ENCODE measurements around the gene C19orf67.
A peak's percentile ranks its signal among the peaks of the same experiment; 100 is the strongest.

C19orf67 gene

GRCh38 chr19:14107581-14108461, 22.2 kb upstream of the C19orf67 start:
- DNase-seq (ENCODE audit: low read depth) = no peak

DNA sequence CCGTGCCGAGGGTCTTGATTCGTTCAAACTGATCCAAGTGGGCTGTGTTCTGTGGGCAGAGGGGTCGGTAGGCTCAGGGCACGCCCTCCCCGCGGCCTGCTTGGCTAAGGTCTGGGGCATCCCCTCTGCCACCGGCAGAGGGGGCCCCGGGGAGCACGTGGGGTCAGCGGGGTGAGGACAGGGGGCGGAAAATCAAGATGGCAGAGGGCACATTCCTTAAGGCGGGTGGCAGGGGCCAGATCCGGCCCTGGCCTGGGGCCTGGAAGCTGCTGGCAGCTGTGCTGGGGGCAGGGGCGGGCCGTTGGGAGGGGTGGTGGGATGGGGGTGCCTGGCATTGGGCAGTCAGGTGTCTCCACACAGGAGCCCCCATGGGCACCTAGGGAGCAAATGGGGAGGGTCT, 21.3 kb upstream of the C19orf67 start:
- DNase-seq (ENCODE audit: low read depth) = no peak
- TF ChIP-seq MYC (IDR thresholded peaks at IDR 0.05; ENCODE audit: low read depth, low read length) (no peak), POLR2A (IDR thresholded peaks at IDR 0.05; ENCODE audit: extremely low read depth, insufficient read length) (no peak), MAX (IDR thresholded peaks at IDR 0.05; ENCODE audit: low read depth, low read length) (no peak)
- TF ChIP-seq, protein P1, sequence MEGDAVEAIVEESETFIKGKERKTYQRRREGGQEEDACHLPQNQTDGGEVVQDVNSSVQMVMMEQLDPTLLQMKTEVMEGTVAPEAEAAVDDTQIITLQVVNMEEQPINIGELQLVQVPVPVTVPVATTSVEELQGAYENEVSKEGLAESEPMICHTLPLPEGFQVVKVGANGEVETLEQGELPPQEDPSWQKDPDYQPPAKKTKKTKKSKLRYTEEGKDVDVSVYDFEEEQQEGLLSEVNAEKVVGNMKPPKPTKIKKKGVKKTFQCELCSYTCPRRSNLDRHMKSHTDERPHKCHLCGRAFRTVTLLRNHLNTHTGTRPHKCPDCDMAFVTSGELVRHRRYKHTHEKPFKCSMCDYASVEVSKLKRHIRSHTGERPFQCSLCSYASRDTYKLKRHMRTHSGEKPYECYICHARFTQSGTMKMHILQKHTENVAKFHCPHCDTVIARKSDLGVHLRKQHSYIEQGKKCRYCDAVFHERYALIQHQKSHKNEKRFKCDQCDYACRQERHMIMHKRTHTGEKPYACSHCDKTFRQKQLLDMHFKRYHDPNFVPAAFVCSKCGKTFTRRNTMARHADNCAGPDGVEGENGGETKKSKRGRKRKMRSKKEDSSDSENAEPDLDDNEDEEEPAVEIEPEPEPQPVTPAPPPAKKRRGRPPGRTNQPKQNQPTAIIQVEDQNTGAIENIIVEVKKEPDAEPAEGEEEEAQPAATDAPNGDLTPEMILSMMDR (IDR thresholded peaks at IDR 0.05; ENCODE audit: low read depth, low read length) = no peak
- H3K4me3 ChIP-seq (ENCODE audit: low read depth, low read length) = no peak overlapping the region

More at GRCh38 chr19:14107581-14108461, 22.2 kb upstream of the C19orf67 start:
- H3K4me3 ChIP-seq (ENCODE audit: low read depth, low read length) = no peak overlapping the region
- no peak for TF ChIP-seq MYC (IDR thresholded peaks at IDR 0.05; ENCODE audit: low read depth, low read length)
- TF ChIP-seq MAX (IDR thresholded peaks at IDR 0.05; ENCODE audit: low read depth, low read length) = no peak
- no peak for TF ChIP-seq POLR2A (IDR thresholded peaks at IDR 0.05; ENCODE audit: extremely low read depth, insufficient read length)
- TF ChIP-seq, protein P1 (IDR thresholded peaks at IDR 0.05; ENCODE audit: low read depth, low read length) = no peak

GRCh38 chr19:14105680-14106079, 20.1 kb upstream of the C19orf67 start:
- no peak overlapping the region for H3K4me3 ChIP-seq (ENCODE audit: low read depth, low read length)
- TF ChIP-seq MYC (IDR thresholded peaks at IDR 0.05; ENCODE audit: low read depth, low read length) = no peak
- no peak for TF ChIP-seq MAX (IDR thresholded peaks at IDR 0.05; ENCODE audit: low read depth, low read length)
- no peak for TF ChIP-seq POLR2A (IDR thresholded peaks at IDR 0.05; ENCODE audit: extremely low read depth, insufficient read length)
- TF ChIP-seq, protein P1 (IDR thresholded peaks at IDR 0.05; ENCODE audit: low read depth, low read length) = no peak
- DNase-seq (ENCODE audit: low read depth) = no peak

DNA sequence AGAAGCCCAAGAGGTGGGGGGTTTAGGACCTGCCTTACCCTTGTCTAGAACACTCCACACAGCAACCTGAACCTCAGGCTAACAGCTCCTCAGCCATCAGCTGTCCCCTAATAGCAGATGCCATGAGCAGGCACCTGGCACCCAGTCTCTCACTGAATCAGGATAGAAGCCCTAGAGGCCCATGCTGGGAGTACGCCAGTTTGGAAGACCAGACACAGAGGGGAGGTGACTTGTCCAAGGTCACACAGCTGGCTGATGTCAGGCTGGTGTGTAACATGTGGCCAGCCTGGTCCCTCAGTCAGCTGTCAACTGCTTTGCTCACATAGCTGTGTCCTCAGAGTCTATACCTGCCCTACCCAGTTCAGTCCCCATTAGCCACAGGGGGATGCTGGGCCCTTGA, 17.7 kb upstream of the C19orf67 start:
- DNase-seq (ENCODE audit: low read depth) = peak; percentile 9
- no peak overlapping the region for H3K4me3 ChIP-seq (ENCODE audit: low read depth, low read length)
- TF ChIP-seq, protein P1 (IDR thresholded peaks at IDR 0.05; ENCODE audit: low read depth, low read length) = no peak
- TF ChIP-seq POLR2A (IDR thresholded peaks at IDR 0.05; ENCODE audit: extremely low read depth, insufficient read length) = no peak
- TF ChIP-seq MAX (IDR thresholded peaks at IDR 0.05; ENCODE audit: low read depth, low read length) = no peak
- TF ChIP-seq MYC (IDR thresholded peaks at IDR 0.05; ENCODE audit: low read depth, low read length) = no peak

DNA sequence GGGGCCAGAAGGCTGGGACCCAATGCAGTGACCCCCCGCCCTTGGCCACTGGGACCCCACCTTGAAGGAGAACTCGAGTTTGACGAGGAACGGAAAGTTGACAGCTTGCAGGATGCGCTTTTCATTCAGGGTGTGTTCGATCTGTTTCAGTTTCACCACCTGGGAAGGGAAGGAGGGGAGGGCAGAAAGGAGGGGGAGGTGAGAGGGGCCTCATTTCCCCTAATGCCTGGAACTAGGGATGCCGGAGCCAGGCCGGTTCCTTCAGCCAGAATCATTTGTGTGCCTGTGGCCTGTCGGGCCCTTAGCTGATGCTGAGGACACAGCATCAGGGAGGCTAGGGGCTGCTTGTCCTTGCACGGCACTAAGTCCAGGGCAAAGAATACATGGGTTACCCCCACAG, 17.2 kb upstream of the C19orf67 start:
- TF ChIP-seq MAX (IDR thresholded peaks at IDR 0.05; ENCODE audit: low read depth, low read length) = no peak
- no peak for TF ChIP-seq POLR2A (IDR thresholded peaks at IDR 0.05; ENCODE audit: extremely low read depth, insufficient read length)
- no peak for TF ChIP-seq MYC (IDR thresholded peaks at IDR 0.05; ENCODE audit: low read depth, low read length)
- TF ChIP-seq, protein P1 (IDR thresholded peaks at IDR 0.05; ENCODE audit: low read depth, low read length) = no peak
- H3K4me3 ChIP-seq (ENCODE audit: low read depth, low read length) = no peak overlapping the region

More for the DNA sequence above, 17.2 kb upstream of the C19orf67 start:
- no peak for DNase-seq (ENCODE audit: low read depth)
